B cell (primary cell): ENCODE data around the gene CIITA. TPM values are rescaled to one million over a fixed set of nuclear protein-coding genes. Genes with fewer than 3 reads are reported as not detected.

Source experiments
- ATAC-seq: fragments of 200-7000 bp; cut with Tn5 transposase; one replicate; pipeline ENCODE4 v1.10.0; 2021; ENCODE audit warnings: low read depth, mild to moderate bottlenecking, moderate number of reproducible peaks, moderate library complexity
- CTCF ChIA-PET: fragments of 350-600 bp; sonication (Branson Sonifier 250); formaldehyde crosslinking; loops from one replicate; lab custom pipeline; 2021; ENCODE audit warnings: antibody characterized with exemption, inconsistent platforms; lab: Charles Lee
- POLR2A ChIA-PET: fragments of 350-600 bp; sonication (Branson Sonifier 250); formaldehyde crosslinking; loops from one replicate; lab custom pipeline; 2021; ENCODE audit warnings: antibody characterized with exemption; lab: Charles Lee
- DNase-seq: peaks from one replicate; pipeline ENCODE4 v3.0.0; 2013
- H2AFZ ChIP-seq: 2 replicates; pipeline ENCODE4 v1.6.1; 2012; ENCODE audit warnings: mild to moderate bottlenecking, low read depth, low read length; ENCODE audit not compliant: insufficient read depth, poor library complexity, severe bottlenecking
- H3K27ac ChIP-seq, 2 donors: 1 replicate in 1 of 2; 2 replicates in 1 of 2; pipeline ENCODE4 v1.5.1; 2012 to 2013; ENCODE audit warnings: low read length in 2 of 2, mild to moderate bottlenecking in 2 of 2, moderate library complexity in 1 of 2
- H3K27me3 ChIP-seq, 4 experiments: fragments of 200-600 bp in 1 of 4; sonication (generic) in 1 of 4; replicated peaks in 1 of 4; 1 replicate in 2 of 4; 2 replicates in 2 of 4; pipeline versions ENCODE4 v1.6.1 to v1.7.0; 2013 to 2016; ENCODE audit warnings: low read length in 3 of 4, mild to moderate bottlenecking in 2 of 4, mixed read lengths in 1 of 4, moderate library complexity in 1 of 4; ENCODE audit not compliant: insufficient read depth in 4 of 4, control insufficient read depth in 3 of 4; ENCODE audit errors: control extremely low read depth in 1 of 4
- H3K36me3 ChIP-seq, 2 experiments: replicated peaks in 1 of 2; 1 replicate in 1 of 2; 2 replicates in 1 of 2; pipeline versions ENCODE4 v1.6.1 to v1.7.1; 2013; ENCODE audit warnings: low read length in 1 of 2; ENCODE audit not compliant: insufficient read depth in 2 of 2, control insufficient read depth in 1 of 2; ENCODE audit errors: control extremely low read depth in 1 of 2, extremely low read depth in 1 of 2
- H3K4me1 ChIP-seq, 2 donors: fragments of 200-600 bp in 1 of 2; sonication (generic) in 1 of 2; 1 replicate in 1 of 2; 2 replicates in 1 of 2; pipeline versions ENCODE4 v1.5.1 to v1.6.1; 2013 to 2017; ENCODE audit warnings: low read length in 2 of 2; ENCODE audit not compliant: control insufficient read depth in 2 of 2, insufficient read depth in 2 of 2
- H3K4me2 ChIP-seq: replicated peaks from 2 replicates; pipeline ENCODE3; 2012; ENCODE audit warnings: mild to moderate bottlenecking, low read depth, low read length; ENCODE audit not compliant: poor library complexity, severe bottlenecking
- H3K4me3 ChIP-seq, 5 experiments: fragments of 200-600 bp in 1 of 5; sonication (generic) in 1 of 5; 1 replicate in 3 of 5; 2 replicates in 2 of 5; pipeline versions ENCODE4 v1.5.1 to v1.7.0; 2011 to 2016; ENCODE audit warnings: low read length in 4 of 5, mild to moderate bottlenecking in 4 of 5, low read depth in 2 of 5, control low read depth in 1 of 5, moderate library complexity in 1 of 5; ENCODE audit not compliant: insufficient read depth in 1 of 5; ENCODE audit errors: control extremely low read depth in 1 of 5, extremely low read depth in 1 of 5
- H3K79me2 ChIP-seq: fragments of 200-600 bp; sonication (generic); one replicate; pipeline ENCODE4 v1.6.0; 2016; ENCODE audit warnings: low read length; ENCODE audit not compliant: control insufficient read depth, insufficient read depth
- H3K9ac ChIP-seq: fragments of 200-600 bp; sonication (generic); 2 replicates; pipeline ENCODE4 v1.6.1; 2017; ENCODE audit warnings: mild to moderate bottlenecking, low read length, moderate library complexity
- H3K9me3 ChIP-seq, 3 donors: one replicate each; pipeline versions ENCODE4 v1.6.1 to v1.7.1; 2013; ENCODE audit warnings: low read length in 2 of 3; ENCODE audit not compliant: control insufficient read depth in 2 of 3, insufficient read depth in 1 of 3; ENCODE audit errors: control extremely low read depth in 1 of 3
- H4K20me1 ChIP-seq: 2 replicates; pipeline ENCODE4 v1.6.0; 2012; ENCODE audit warnings: mild to moderate bottlenecking, low read length; ENCODE audit not compliant: insufficient read depth, control insufficient read depth, poor library complexity, severe bottlenecking
- H3K27ac Mint-ChIP-seq: one replicate; pipeline ENCODE4 v1.8.0; 2021; ENCODE audit warnings: mixed read lengths
- H3K27me3 Mint-ChIP-seq: one replicate; pipeline ENCODE4 v1.8.0; 2021; ENCODE audit warnings: mixed read lengths
- H3K4me1 Mint-ChIP-seq: one replicate; pipeline ENCODE4 v1.8.0; 2021; ENCODE audit warnings: mixed read lengths
- H3K4me3 Mint-ChIP-seq: one replicate; pipeline ENCODE4 v1.8.0; 2021; ENCODE audit warnings: mixed read lengths
- H3K9me3 Mint-ChIP-seq: one replicate; pipeline ENCODE4 v1.8.0; 2022; ENCODE audit warnings: mixed read lengths; ENCODE audit not compliant: insufficient read depth
- CTCF ChIP-seq: fragments of 200-600 bp; IDR thresholded peaks from one replicate; pipeline ENCODE4 v1.8.0; 2022; ENCODE audit warnings: antibody characterized with exemption, mild to moderate bottlenecking
- EZH2 ChIP-seq: IDR thresholded peaks from 2 replicates; pipeline ENCODE4 v1.6.1; 2012; ENCODE audit warnings: borderline replicate concordance, low read depth, mild to moderate bottlenecking, moderate library complexity, low read length; ENCODE audit not compliant: insufficient read depth, poor library complexity, severe bottlenecking
- WGBS: methylation state at CpG from one replicate; pipeline ENCODE4 v1.1.5; 2013; ENCODE audit warnings: missing lambda C conversion rate; ENCODE audit not compliant: insufficient coverage; 5-methylcytosine and 5-hydroxymethylcytosine counted together
- intact Hi-C: fragments of 100-400 bp; cut with micrococcal nuclease; formaldehyde crosslinking; loops from one replicate; pipeline ENCODE4 v1.10.0; 2022
- polyA plus RNA-seq: library from polyadenylated mRNA; depleted of rRNA; stranded (reverse); fragments of >200 nt; gene quantifications from 2 replicates; pipeline ENCODE4 v1.2.3, GENCODE V29; 2012
- total RNA-seq, 2 donors: library from RNA; stranded (reverse); fragments of 120-200 nt in 1 of 2; gene quantifications; 1 replicate in 1 of 2; 2 replicates in 1 of 2; pipeline versions ENCODE4 v1.2.3 to v1.2.4, GENCODE V29; 2013 to 2022

CIITA gene
- total and polyA plus RNA-seq, 2 donors (not counting 1 experiment from before 2014, with no cell fraction given) = 632 to 719 TPM

GRCh38 chr16:10954903-10955302 is 77.9 kb downstream of the CIITA start:
- no peak for ATAC-seq
- Histone ChIP-seq H3K79me2 (peaks cover 96% of the 10 kb centered on the region), H3K27ac (no peak overlapping the region), H3K9me3 (no peaks in the 10 kb centered on the region), H3K4me3 (no peak overlapping the region), H3K27me3 (no peaks in the 10 kb centered on the region), H2AFZ (no peak overlapping the region), H3K4me2 (peak overlapping the region; percentile 35), H4K20me1 (peaks cover 53% of the 10 kb centered on the region), H3K4me1 (peaks cover 27 to 39% of the 10 kb centered on the region in 2 donors), H3K9ac (no peak overlapping the region), H3K36me3 (peaks cover 0 to 23% of the 10 kb centered on the region in 2 experiments)
- TF ChIP-seq EZH2 (no peak), CTCF (no peak)
- Mint-ChIP-seq H3K27me3 (no peaks in the 10 kb centered on the region), H3K4me1 (peaks cover 69% of the 10 kb centered on the region), H3K4me3 (peak overlapping the region; percentile 14), H3K9me3 (no peaks in the 10 kb centered on the region), H3K27ac (peak overlapping the region; percentile 38)
- 95% methylated on average over 5 of the region's 7 CpGs for WGBS
- no peak for DNase-seq
- intact Hi-C loops = loop anchor here (1.0 kb wide), 3 partner anchors 9 to 759 kb away; no protein-coding TSS in a partner anchor
- ChIA-PET POLR2A (interaction anchor here (0.6 kb wide), 2 partner anchors 220 to 377 kb away, joined by 5 read pairs; no protein-coding TSS in a partner anchor), CTCF (interaction anchor here (0.6 to 7.6 kb wide), 25 partner anchors 10 to 844 kb away, joined by 3 to 142 read pairs (median 6); partner anchors contain the start of genes CLEC16A and SOCS1)

- Histone ChIP-seq H3K4me1 (peaks cover 21 to 30% of the 10 kb centered on the region in 2 donors), H3K79me2 (peaks cover 76% of the 10 kb centered on the region), H4K20me1 (peaks cover 36% of the 10 kb centered on the region), H3K4me3 (no peak overlapping the region), H3K27ac (peak overlapping the region in 1 of 2 donors; percentile 22), H3K27me3 (no peaks in the 10 kb centered on the region), H3K9me3 (no peaks in the 10 kb centered on the region), H3K4me2 (peak overlapping the region; percentile 1), H2AFZ (no peak overlapping the region), H3K9ac (no peak overlapping the region), H3K36me3 (peaks cover 0 to 39% of the 10 kb centered on the region in 2 experiments)
- Mint-ChIP-seq H3K27ac (peak overlapping the region; percentile 62), H3K27me3 (no peaks in the 10 kb centered on the region), H3K9me3 (no peaks in the 10 kb centered on the region), H3K4me1 (peaks cover 49% of the 10 kb centered on the region), H3K4me3 (peak overlapping the region; percentile 53)
- ChIA-PET CTCF (interaction anchor here (0.9 to 6.8 kb wide), 14 partner anchors 9 to 853 kb away, joined by 3 to 49 read pairs (median 6); partner anchors contain the start of gene SOCS1), POLR2A (interaction anchor here (0.5 to 1.4 kb wide), 6 partner anchors 9 to 297 kb away, joined by 3 to 4 read pairs (median 3); no protein-coding TSS in a partner anchor)
- ATAC-seq (peak; percentile 63), DNase-seq (peak; percentile 31)
- intact Hi-C loops = no loop called here
- 90% methylated on average over 2 of the region's 6 CpGs for WGBS
- TF ChIP-seq EZH2 = no peak
- TF ChIP-seq CTCF = no peak
These were observed 80.9 kb downstream of the CIITA start for GRCh38 chr16:10957771-10958482.
